Endothelial cell of umbilical vein (primary cell): ENCODE data around the gene TM9SF3. TPM values are rescaled to one million over a fixed set of nuclear protein-coding genes. Genes with fewer than 3 reads are reported as not detected.

Experiments used
- BruUV-seq: library from RNA; stranded (reverse); fragments of 400-500 nt; replicated peaks from 2 replicates; lab custom pipeline; 2021; lab: Mats Ljungman, UMichigan
- CTCF ChIA-PET: fragments of 300-600, 350-600 bp; sonication (Branson Sonifier 250); formaldehyde crosslinking; loops from one replicate; lab custom pipeline; 2021; ENCODE audit warnings: antibody characterized with exemption, inconsistent platforms; lab: Charles Lee
- POLR2A ChIA-PET: fragments of 300-600, 350-600 bp; sonication (Branson Sonifier 250); formaldehyde crosslinking; loops from one replicate; lab custom pipeline; 2021; ENCODE audit warnings: antibody characterized with exemption, inconsistent platforms; lab: Charles Lee
- DNase-seq: peaks from one replicate; pipeline ENCODE4 v3.0.0-alpha.2; 2011; ENCODE audit warnings: low read depth, low spot score
- FAIRE-seq: peaks from 2 replicates; lab custom pipeline; 2011; peaks lifted over from hg19 to GRCh38; lab: Jason Lieb, UNC
- H2AFZ ChIP-seq: 2 replicates; pipeline ENCODE4 v1.6.0; 2012; ENCODE audit warnings: low read depth, low read length, control low read depth, inconsistent platforms
- H3K27ac ChIP-seq: 2 replicates; pipeline ENCODE4 v1.5.1; 2011; ENCODE audit warnings: low read depth, mild to moderate bottlenecking, control low read depth, low read length, moderate library complexity; ENCODE audit not compliant: insufficient read depth
- H3K27me3 ChIP-seq, 2 experiments: 2 replicates each; pipeline versions ENCODE4 v1.6.0 to v1.6.1; 2011; ENCODE audit warnings: low read length in 2 of 2, mixed read lengths in 1 of 2; ENCODE audit not compliant: control insufficient read depth in 2 of 2, insufficient read depth in 2 of 2
- H3K36me3 ChIP-seq, 2 experiments: 2 replicates in 1 of 2; 3 replicates in 1 of 2; pipeline ENCODE4 v1.5.1; 2011; ENCODE audit warnings: low read length in 2 of 2, mild to moderate bottlenecking in 1 of 2, moderate library complexity in 1 of 2; ENCODE audit not compliant: control insufficient read depth in 2 of 2, insufficient read depth in 2 of 2; ENCODE audit errors: extremely low read depth in 1 of 2
- H3K4me1 ChIP-seq: 3 replicates; pipeline ENCODE4 v1.5.1; 2011; ENCODE audit warnings: mild to moderate bottlenecking, low read length; ENCODE audit not compliant: control insufficient read depth, insufficient read depth; ENCODE audit errors: extremely low read depth
- H3K4me2 ChIP-seq: 2 replicates; pipeline ENCODE4 v1.6.1; 2011; ENCODE audit warnings: low read length, control low read depth, mixed read lengths; ENCODE audit not compliant: insufficient read depth
- H3K4me3 ChIP-seq, 3 experiments: fragments of 200-600 bp in 1 of 3; sonication (generic), shearing (Covaris generic) in 1 of 3; replicated peaks in 1 of 3; 2 replicates each; pipeline ENCODE4 v1.5.1; 2011 to 2016; ENCODE audit warnings: control low read depth in 3 of 3, low read length in 3 of 3, mild to moderate bottlenecking in 2 of 3, inconsistent platforms in 1 of 3, low read depth in 1 of 3, moderate library complexity in 1 of 3; ENCODE audit not compliant: insufficient read depth in 1 of 3
- H3K79me2 ChIP-seq: 2 replicates; pipeline ENCODE4 v1.6.0; 2012; ENCODE audit warnings: low read length, inconsistent platforms; ENCODE audit not compliant: control insufficient read depth, insufficient read depth
- H3K9ac ChIP-seq: replicated peaks from 2 replicates; pipeline ENCODE3; 2011; ENCODE audit warnings: low read length, control low read depth; ENCODE audit not compliant: insufficient read depth; ENCODE audit errors: extremely low read depth
- H3K9me1 ChIP-seq: replicated peaks from 3 replicates; pipeline ENCODE4 v1.6.0; 2011; ENCODE audit warnings: mild to moderate bottlenecking, low read length; ENCODE audit not compliant: control insufficient read depth, insufficient read depth; ENCODE audit errors: extremely low read depth
- H3K9me3 ChIP-seq: replicated peaks from 2 replicates; pipeline ENCODE4 v1.5.1; 2012; ENCODE audit warnings: low read length, inconsistent platforms; ENCODE audit not compliant: control insufficient read depth, insufficient read depth
- H4K20me1 ChIP-seq: replicated peaks from 2 replicates; pipeline ENCODE3; 2011; ENCODE audit warnings: mild to moderate bottlenecking, low read length; ENCODE audit not compliant: control insufficient read depth, insufficient read depth; ENCODE audit errors: extremely low read depth
- CTCF ChIP-seq, 2 donors: IDR thresholded peaks; 1 replicate in 1 of 2; 2 replicates in 1 of 2; pipeline ENCODE4 v1.5.1; 2011; ENCODE audit warnings: low read length in 2 of 2, mild to moderate bottlenecking in 2 of 2, moderate library complexity in 2 of 2, control low read depth in 1 of 2, inconsistent platforms in 1 of 2, low read depth in 1 of 2; ENCODE audit not compliant: insufficient read depth in 1 of 2; ENCODE audit errors: extremely low read depth in 1 of 2
- EZH2 ChIP-seq: IDR thresholded peaks from 2 replicates; pipeline ENCODE4 v1.6.1; 2012; ENCODE audit warnings: borderline replicate concordance, low read depth, mild to moderate bottlenecking, moderate library complexity, low read length, inconsistent platforms; ENCODE audit not compliant: severe bottlenecking
- FOS ChIP-seq: IDR thresholded peaks from 2 replicates; pipeline ENCODE4 v1.6.1; 2011; ENCODE audit warnings: mild to moderate bottlenecking, low read length, moderate library complexity, borderline replicate concordance; ENCODE audit not compliant: insufficient read depth
- GATA2 ChIP-seq: IDR thresholded peaks from 2 replicates; pipeline ENCODE4 v1.7.0; 2011; ENCODE audit warnings: low read depth, mild to moderate bottlenecking, moderate library complexity, mixed read lengths, low read length; ENCODE audit not compliant: insufficient read length, insufficient read depth
- JUN ChIP-seq: IDR thresholded peaks from 2 replicates; pipeline ENCODE4 v1.6.1; 2011; ENCODE audit warnings: borderline replicate concordance, low read depth; ENCODE audit not compliant: insufficient read length, insufficient read depth
- MAX ChIP-seq: IDR thresholded peaks from 2 replicates; pipeline ENCODE4 v1.6.1; 2011; ENCODE audit not compliant: insufficient read depth, insufficient read length
- MYC ChIP-seq: IDR thresholded peaks from one replicate; pipeline ENCODE4 v1.6.1; 2011; ENCODE audit warnings: mild to moderate bottlenecking, low read depth, low read length
- POLR2A ChIP-seq: IDR thresholded peaks from 2 replicates; pipeline ENCODE4 v1.6.1; 2012; ENCODE audit warnings: low read depth, mild to moderate bottlenecking, control low read depth, low read length
- POLR2AphosphoS5 ChIP-seq: IDR thresholded peaks from 2 replicates; pipeline ENCODE4 v1.6.1; 2012; ENCODE audit warnings: low read depth, mild to moderate bottlenecking, control low read depth, low read length, moderate library complexity; ENCODE audit not compliant: insufficient read depth
- dilution Hi-C: fragments of 300-500 bp; cut with MboI; formaldehyde crosslinking; loops from one replicate; pipeline ENCODE4 v1.15.0; 2019; ENCODE audit warnings: low sequenced_read_pairs; ENCODE audit not compliant: extremely low pct_ligation_motif_present
- intact Hi-C: fragments of 100-400 bp; cut with micrococcal nuclease; formaldehyde crosslinking; loops from one replicate; pipeline ENCODE4 v1.10.0; 2022
- polyA plus RNA-seq, 4 experiments: library from polyadenylated mRNA; depleted of rRNA in 3 of 4; stranded (reverse) in 3 of 4; unstranded in 1 of 4; fragments of >200 nt; gene quantifications; 2 replicates each; pipeline versions ENCODE4 v1.2.1 to v1.2.3, GENCODE V29; 2011 to 2012; ENCODE audit warnings: missing spikeins in 1 of 4
- total RNA-seq: library from RNA; stranded (reverse); gene quantifications from 2 replicates; pipeline ENCODE4 v1.2.3, GENCODE V29; 2021

The TM9SF3 gene
- total and polyA plus RNA-seq, 2 donors (not counting 3 experiments of a cell fraction or from before 2014, with no cell fraction given): 133 to 144 TPM

- Histone ChIP-seq H3K9ac (no peak overlapping the region), H3K4me2 (no peak overlapping the region)
Observed at GRCh38 chr10:96568402-96568801, 18.4 kb downstream of the TM9SF3 start.

More at GRCh38 chr10:96568402-96568801, 18.4 kb downstream of the TM9SF3 start:
- Histone ChIP-seq H3K9me3 (no peaks in the 10 kb centered on the region), H4K20me1 (peaks cover 10% of the 10 kb centered on the region), H3K36me3 (peaks cover 2 to 6% of the 10 kb centered on the region in 2 experiments), H2AFZ (no peak overlapping the region), H3K4me3 (no peak overlapping the region), H3K4me1 (peaks cover 6% of the 10 kb centered on the region), H3K27ac (no peak overlapping the region), H3K9me1 (peaks cover 2% of the 10 kb centered on the region), H3K27me3 (no peaks in the 10 kb centered on the region), H3K79me2 (peaks cover 94% of the 10 kb centered on the region)
- no peak for TF ChIP-seq FOS
- TF ChIP-seq JUN: no peak
- no peak for TF ChIP-seq MAX
- no peak for TF ChIP-seq EZH2
- TF ChIP-seq GATA2: no peak
- no peak for TF ChIP-seq MYC
- no peak for TF ChIP-seq POLR2A
- TF ChIP-seq CTCF (IDR thresholded peaks at IDR 0.05; ENCODE audit: extremely low read depth in 1 of 2, insufficient read depth in 1 of 2, low read depth in 1 of 2, low read length in 2 of 2): no peak
- TF ChIP-seq POLR2AphosphoS5: no peak
- CTCF ChIA-PET: no interaction called here
- intact Hi-C loops: no loop called here
- POLR2A ChIA-PET: no interaction called here
- BruUV-seq: no TSS peak
- no peak for DNase-seq
- dilution Hi-C loops: no loop called here
- no peak for FAIRE-seq
